Measurements from ENCODE around the gene ZNF532. TPM values are rescaled to one million over a fixed set of nuclear protein-coding genes. Genes with fewer than 3 reads are reported as not detected.

ZNF532 gene
- total RNA-seq, 1 experiment from 2014 or later, result 118 TPM

DNA sequence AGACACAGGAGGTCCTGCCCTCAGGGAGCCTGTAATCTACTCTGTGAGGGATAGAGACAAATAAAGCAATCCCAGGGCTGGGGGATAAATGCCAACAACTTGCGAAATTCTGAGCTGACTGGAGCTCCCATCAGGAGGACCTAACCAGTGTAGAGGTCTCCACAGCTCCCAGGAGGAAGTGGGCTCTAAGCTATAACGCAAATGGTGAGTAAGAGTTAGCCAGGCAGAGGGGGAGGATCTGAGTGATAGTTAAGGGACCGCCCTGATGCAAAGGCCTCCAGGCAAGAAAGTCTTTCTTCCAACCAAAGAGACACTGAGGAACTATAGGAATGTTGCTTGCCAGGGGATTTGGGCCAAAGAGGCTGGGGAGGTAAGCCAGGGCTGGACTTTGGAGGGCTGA is 16.0 kb upstream of the ZNF532 start:
- H3K4me1 ChIP-seq (ENCODE audit: insufficient read depth, low read length, poor library complexity, severe bottlenecking), result peaks cover 65% of the 10 kb centered on the region
- CTCF ChIA-PET, result no interaction called here
- no peaks in the 10 kb centered on the region for H3K36me3 ChIP-seq (ENCODE audit: insufficient read depth, low read length, poor library complexity, severe bottlenecking)
- no peak overlapping the region for H3K4me3 ChIP-seq (ENCODE audit: low read depth, low read length, poor library complexity, severe bottlenecking)
- peak; percentile 37 for DNase-seq (ENCODE audit: low spot score)
- H3K9me3 ChIP-seq (ENCODE audit: low read depth, low read length, poor library complexity, severe bottlenecking), result no peaks in the 10 kb centered on the region
- intact Hi-C loops (cut with micrococcal nuclease; ENCODE audit: unreplicated experiment), result no loop called here
- H3K27me3 ChIP-seq (replicated peaks; ENCODE audit: insufficient read depth, low read depth, low read length, poor library complexity), result no peaks in the 10 kb centered on the region
- peak overlapping the region; percentile 70 for H3K27ac ChIP-seq (ENCODE audit: low read depth, low read length, poor library complexity, severe bottlenecking)
- TF ChIP-seq, protein P1, sequence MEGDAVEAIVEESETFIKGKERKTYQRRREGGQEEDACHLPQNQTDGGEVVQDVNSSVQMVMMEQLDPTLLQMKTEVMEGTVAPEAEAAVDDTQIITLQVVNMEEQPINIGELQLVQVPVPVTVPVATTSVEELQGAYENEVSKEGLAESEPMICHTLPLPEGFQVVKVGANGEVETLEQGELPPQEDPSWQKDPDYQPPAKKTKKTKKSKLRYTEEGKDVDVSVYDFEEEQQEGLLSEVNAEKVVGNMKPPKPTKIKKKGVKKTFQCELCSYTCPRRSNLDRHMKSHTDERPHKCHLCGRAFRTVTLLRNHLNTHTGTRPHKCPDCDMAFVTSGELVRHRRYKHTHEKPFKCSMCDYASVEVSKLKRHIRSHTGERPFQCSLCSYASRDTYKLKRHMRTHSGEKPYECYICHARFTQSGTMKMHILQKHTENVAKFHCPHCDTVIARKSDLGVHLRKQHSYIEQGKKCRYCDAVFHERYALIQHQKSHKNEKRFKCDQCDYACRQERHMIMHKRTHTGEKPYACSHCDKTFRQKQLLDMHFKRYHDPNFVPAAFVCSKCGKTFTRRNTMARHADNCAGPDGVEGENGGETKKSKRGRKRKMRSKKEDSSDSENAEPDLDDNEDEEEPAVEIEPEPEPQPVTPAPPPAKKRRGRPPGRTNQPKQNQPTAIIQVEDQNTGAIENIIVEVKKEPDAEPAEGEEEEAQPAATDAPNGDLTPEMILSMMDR (conservative IDR thresholded peaks at IDR 0.05; ENCODE audit: low read depth, low read length), result no peak
- no peak for TF ChIP-seq EZH2 (IDR thresholded peaks at IDR 0.05; ENCODE audit: borderline replicate concordance, low read depth, low read length, poor library complexity, severe bottlenecking)
- POLR2A ChIA-PET (ENCODE audit: low non-redundant PET), result no interaction called here
- BruUV-seq (replicated peaks), result no TSS peak

DNA sequence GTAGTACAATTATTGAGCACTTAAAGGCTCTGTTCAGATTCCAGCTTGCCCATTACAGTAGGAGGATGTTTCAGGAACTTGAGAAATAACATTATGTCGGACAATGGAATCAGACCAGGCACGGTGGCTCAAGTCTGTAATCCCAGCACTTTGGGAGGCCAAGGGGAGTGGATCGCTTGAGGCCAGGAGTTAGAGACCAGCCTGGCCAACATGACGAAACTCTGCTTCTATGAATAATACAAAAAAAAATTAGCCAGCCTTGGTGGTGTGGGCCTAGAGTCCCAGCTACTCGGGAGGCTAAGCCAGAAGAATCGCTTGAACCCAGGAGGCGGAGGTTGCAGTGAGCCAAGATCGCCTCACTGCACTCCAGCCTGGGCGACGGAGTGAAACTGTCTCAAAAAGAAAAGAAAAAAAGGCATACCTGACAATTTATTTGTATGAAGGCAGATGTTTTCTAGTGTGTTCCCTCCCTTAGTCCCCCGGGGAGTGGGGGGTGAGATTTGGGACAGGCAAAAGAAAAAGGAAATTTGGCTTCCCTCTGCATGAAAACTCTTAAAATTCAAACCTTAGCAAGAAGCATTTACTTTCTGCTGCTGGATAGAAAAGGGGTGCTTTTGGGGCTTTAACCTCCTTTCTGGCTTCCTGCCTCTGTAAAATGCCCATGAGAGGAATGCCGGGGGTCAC is 13.7 kb upstream of the ZNF532 start:
- no peak overlapping the region for H3K27ac ChIP-seq (ENCODE audit: low read depth, low read length, poor library complexity, severe bottlenecking)
- DNase-seq (ENCODE audit: low spot score), result no peak
- ChIA-PET POLR2A (ENCODE audit: low non-redundant PET) (no interaction called here), CTCF (no interaction called here)
- no peaks in the 10 kb centered on the region for H3K36me3 ChIP-seq (ENCODE audit: insufficient read depth, low read length, poor library complexity, severe bottlenecking)
- BruUV-seq (replicated peaks), result no TSS peak
- intact Hi-C loops (cut with micrococcal nuclease; ENCODE audit: unreplicated experiment), result no loop called here
- H3K4me3 ChIP-seq (ENCODE audit: low read depth, low read length, poor library complexity, severe bottlenecking), result no peak overlapping the region
- H3K9me3 ChIP-seq (ENCODE audit: low read depth, low read length, poor library complexity, severe bottlenecking), result no peaks in the 10 kb centered on the region
- TF ChIP-seq, protein P1 (conservative IDR thresholded peaks at IDR 0.05; ENCODE audit: low read depth, low read length), result no peak
- no peak for TF ChIP-seq EZH2 (IDR thresholded peaks at IDR 0.05; ENCODE audit: borderline replicate concordance, low read depth, low read length, poor library complexity, severe bottlenecking)
- peaks cover 46% of the 10 kb centered on the region for H3K4me1 ChIP-seq (ENCODE audit: insufficient read depth, low read length, poor library complexity, severe bottlenecking)
- H3K27me3 ChIP-seq (replicated peaks; ENCODE audit: insufficient read depth, low read depth, low read length, poor library complexity), result no peaks in the 10 kb centered on the region

DNA sequence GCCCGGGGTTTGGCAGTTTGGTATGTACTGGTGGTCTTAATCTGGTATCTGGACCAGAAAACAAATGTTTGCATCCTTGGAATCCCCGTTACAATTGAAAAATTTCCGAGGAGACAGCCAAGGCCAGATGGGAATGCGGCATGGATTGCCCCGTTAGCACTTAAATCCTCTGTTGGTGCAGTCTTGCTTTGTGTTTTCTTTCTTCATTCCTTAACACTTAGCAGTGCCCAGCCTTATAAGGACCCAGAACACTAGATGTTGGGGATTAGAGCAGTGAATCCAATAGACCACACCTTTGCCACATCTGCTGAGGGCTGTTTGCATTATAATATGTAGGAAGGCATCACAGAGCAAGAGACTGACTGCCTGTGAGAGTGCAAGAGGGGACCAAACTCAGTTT is 12.8 kb upstream of the ZNF532 start:
- POLR2A ChIA-PET (ENCODE audit: low non-redundant PET), result no interaction called here
- Histone ChIP-seq H3K36me3 (ENCODE audit: insufficient read depth, low read length, poor library complexity, severe bottlenecking) (no peaks in the 10 kb centered on the region), H3K9me3 (ENCODE audit: low read depth, low read length, poor library complexity, severe bottlenecking) (no peaks in the 10 kb centered on the region), H3K4me3 (ENCODE audit: low read depth, low read length, poor library complexity, severe bottlenecking) (no peak overlapping the region), H3K27me3 (replicated peaks; ENCODE audit: insufficient read depth, low read depth, low read length, poor library complexity) (no peaks in the 10 kb centered on the region), H3K4me1 (ENCODE audit: insufficient read depth, low read length, poor library complexity, severe bottlenecking) (peaks cover 38% of the 10 kb centered on the region), H3K27ac (ENCODE audit: low read depth, low read length, poor library complexity, severe bottlenecking) (no peak overlapping the region)
- no peak for DNase-seq (ENCODE audit: low spot score)
- no TSS peak for BruUV-seq (replicated peaks)
- CTCF ChIA-PET, result no interaction called here
- TF ChIP-seq EZH2 (IDR thresholded peaks at IDR 0.05; ENCODE audit: borderline replicate concordance, low read depth, low read length, poor library complexity, severe bottlenecking), result no peak
- TF ChIP-seq, protein P1 (conservative IDR thresholded peaks at IDR 0.05; ENCODE audit: low read depth, low read length), result no peak
- intact Hi-C loops (cut with micrococcal nuclease; ENCODE audit: unreplicated experiment), result no loop called here
